ENCODE data around the gene SLC44A5. TPM values are rescaled to one million over a fixed set of nuclear protein-coding genes. Genes with fewer than 3 reads are reported as not detected.
"Not testable (repeated sequence)": the region's sequence is repeated elsewhere in the genome, so short reads cannot be mapped to it uniquely, and the experiment has no call there.

SLC44A5 gene
- total and polyA plus RNA-seq, 9 donors: 0.62 to 2.5 (median 1.1) TPM

GRCh38 chr1:75258351-75258750 is 352.6 kb downstream of the SLC44A5 start:
- Histone ChIP-seq H3K4me3 (no peak overlapping the region), H3K9me3 (no peaks in the 10 kb centered on the region), H3K4me1 (ENCODE audit: insufficient read depth) (no peaks in the 10 kb centered on the region), H3K27ac (no peak overlapping the region), H3K27me3 (no peaks in the 10 kb centered on the region), H3K36me3 (no peaks in the 10 kb centered on the region)
- WGBS, 3 donors: 83 to 90% (median 84%) methylated on average over 4 of the region's 4 CpGs
- intact Hi-C loops (cut with DNase I): no loop called here
- DNase-seq: no peak
- TF ChIP-seq POLR2A (IDR thresholded peaks at IDR 0.05): no peak
- no peak for TF ChIP-seq CTCF (IDR thresholded peaks at IDR 0.05)
- no peak for TF ChIP-seq EP300 (IDR thresholded peaks at IDR 0.05)

GRCh38 chr1:75257424-75257823 is 353.5 kb downstream of the SLC44A5 start:
- Histone ChIP-seq H3K27ac (no peak overlapping the region), H3K4me3 (no peak overlapping the region), H3K27me3 (no peaks in the 10 kb centered on the region), H3K9me3 (no peaks in the 10 kb centered on the region), H3K4me1 (ENCODE audit: insufficient read depth) (no peaks in the 10 kb centered on the region), H3K36me3 (no peaks in the 10 kb centered on the region)
- DNase-seq: no peak
- intact Hi-C loops (cut with DNase I): no loop called here
- 26 to 51% (median 41%) methylated on average over 2 of the region's 2 CpGs for WGBS, 3 donors
- no peak for TF ChIP-seq EP300 (IDR thresholded peaks at IDR 0.05)
- TF ChIP-seq CTCF (IDR thresholded peaks at IDR 0.05): no peak
- no peak for TF ChIP-seq POLR2A (IDR thresholded peaks at IDR 0.05)

GRCh38 chr1:75250114-75250513 is 360.8 kb downstream of the SLC44A5 start:
- H3K4me3 ChIP-seq; DNase-seq; H3K27me3 ChIP-seq; H3K4me1 ChIP-seq (ENCODE audit: insufficient read depth); H3K9me3 ChIP-seq; intact Hi-C loops (cut with DNase I); H3K36me3 ChIP-seq; H3K27ac ChIP-seq: not testable (repeated sequence)
- WGBS, 3 donors: 77 to 81% (median 79%) methylated on average over 4 of the region's 4 CpGs

- TF ChIP-seq POLR2A (IDR thresholded peaks at IDR 0.05): no peak
- TF ChIP-seq CTCF (IDR thresholded peaks at IDR 0.05): no peak
- no peak for TF ChIP-seq EP300 (IDR thresholded peaks at IDR 0.05)
- Histone ChIP-seq H3K4me3 (no peak overlapping the region), H3K27me3 (no peaks in the 10 kb centered on the region), H3K36me3 (no peaks in the 10 kb centered on the region), H3K9me3 (no peaks in the 10 kb centered on the region), H3K4me1 (ENCODE audit: insufficient read depth) (no peaks in the 10 kb centered on the region), H3K27ac (no peak overlapping the region)
- intact Hi-C loops (cut with DNase I): no loop called here
- DNase-seq: no peak
Measured at GRCh38 chr1:75245239-75245638, 365.7 kb downstream of the SLC44A5 start.

GRCh38 chr1:75243124-75243523 is 367.8 kb downstream of the SLC44A5 start:
- TF ChIP-seq POLR2A (IDR thresholded peaks at IDR 0.05): no peak
- TF ChIP-seq EP300 (IDR thresholded peaks at IDR 0.05): no peak
- TF ChIP-seq CTCF (IDR thresholded peaks at IDR 0.05): no peak
- WGBS, 3 donors: 79 to 86% (median 84%) methylated on average over 1 of the region's 1 CpG
- Histone ChIP-seq H3K4me1 (ENCODE audit: insufficient read depth) (no peaks in the 10 kb centered on the region), H3K4me3 (no peak overlapping the region), H3K9me3 (no peaks in the 10 kb centered on the region), H3K27me3 (no peaks in the 10 kb centered on the region), H3K36me3 (no peaks in the 10 kb centered on the region), H3K27ac (no peak overlapping the region)
- no peak for DNase-seq
- intact Hi-C loops (cut with DNase I): no loop called here
